Adrenal gland (tissue), 12 donors: ENCODE results near the gene EFS. TPM values are rescaled to one million over a fixed set of nuclear protein-coding genes. Genes with fewer than 3 reads are reported as not detected.

Experiments used
- DNase-seq, 7 donors: peaks; one replicate each; pipeline ENCODE4 v3.0.0-alpha.2; 2019 to 2020
- H3K27ac ChIP-seq, 5 donors: fragments of 200-600 bp; sonication (generic) in 4 of 5; 1 replicate in 3 of 5; 2 replicates in 2 of 5; pipeline versions ENCODE4 v1.5.1 to v1.8.0; 2016 to 2020; ENCODE audit warnings: mild to moderate bottlenecking in 1 of 5
- H3K27me3 ChIP-seq: fragments of 200-600 bp; 2 replicates; pipeline ENCODE4 v1.8.0; 2021
- H3K36me3 ChIP-seq, 2 donors: fragments of 200-600 bp; replicated peaks in 1 of 2; 1 replicate in 1 of 2; 2 replicates in 1 of 2; pipeline versions ENCODE4 v1.5.1 to v1.8.0; 2018 to 2022
- H3K4me1 ChIP-seq, 2 donors: fragments of 200-600 bp; replicated peaks in 1 of 2; 1 replicate in 1 of 2; 2 replicates in 1 of 2; pipeline versions ENCODE4 v1.5.1 to v1.8.0; 2018 to 2021
- H3K4me3 ChIP-seq, 4 donors: fragments of 200-600 bp; sonication (generic) in 3 of 4; one replicate each; pipeline ENCODE4 v1.5.1; 2016 to 2018
- H3K9me3 ChIP-seq, 3 donors: fragments of 200-600 bp; sonication (generic) in 1 of 3; replicated peaks in 1 of 3; 1 replicate in 2 of 3; 2 replicates in 1 of 3; pipeline versions ENCODE4 v1.5.1 to v1.8.0; 2016 to 2021
- CTCF ChIP-seq, 6 experiments: fragments of 450-650 bp in 4 of 6; fragments of 200-600 bp in 2 of 6; sonication (generic) in 1 of 6; IDR thresholded peaks; 1 replicate in 5 of 6; 2 replicates in 1 of 6; pipeline versions ENCODE4 v1.5.1 to v1.8.0; 2016 to 2021; ENCODE audit warnings: antibody characterized with exemption in 6 of 6, mild to moderate bottlenecking in 2 of 6, moderate library complexity in 1 of 6
- POLR2A ChIP-seq, 2 donors: fragments of 450-650 bp; IDR thresholded peaks; one replicate each; pipeline ENCODE4 v1.6.1; 2017; ENCODE audit warnings: antibody characterized with exemption in 2 of 2, mild to moderate bottlenecking in 2 of 2, moderate library complexity in 1 of 2
- WGBS, 4 donors: extraction: QIAGEN DNeasy Blood & Tissue Kit in 2 of 4; methylation state at CpG; one replicate each; pipeline versions ENCODE4 v1.1.5 to v1.1.7; 2013 to 2017; 5-methylcytosine and 5-hydroxymethylcytosine counted together
- intact Hi-C, 2 donors: fragments of 100-400 bp; cut with DNase I; formaldehyde crosslinking; loops; one replicate each; pipeline versions ENCODE4 v1.14.1 to v1.15.0; 2022 to 2023
- polyA plus RNA-seq, 3 donors: library from polyadenylated mRNA; stranded (reverse); fragments of 200-250 nt in 2 of 3; fragments of 350-450 nt in 1 of 3; fragmentation: Illumina TruSeq in 1 of 3; extraction: RNeasy Lipid Tissue Mini Kit (QIAGEN cat#74804) in 1 of 3; gene quantifications; one replicate each; pipeline ENCODE4 v1.2.3, GENCODE V29; 2013 to 2014
- total RNA-seq, 9 donors: library from RNA; depleted of rRNA in 4 of 9; stranded (reverse); fragments of >200 nt in 4 of 9; fragments of 120-200 nt in 1 of 9; fragmentation: NEBNext Ultra II Directional in 1 of 9; extraction: Animal tissue kit (Norgen Biotek cat#: 25700) in 1 of 9; gene quantifications; one replicate each; pipeline versions ENCODE4 v1.1.0 to v1.2.4, GENCODE V29; 2013 to 2023
- donor health status: healthy with polysubstance abuse.
- donor health status: Bipolar disorder and iron deficiency.
- donor health status: DM: yes; HTN: yes; CAD: no.
- donor health status: DM: no; HTN: no; CAD: no.
- donor health status: DM: no; HTN: no; CAD: no.
- donor health status: DM: yes; HTN: yes; CAD: no.

The EFS gene
- total and polyA plus RNA-seq, 12 donors, result 2.1 to 49.4 (median 4.1) TPM

- Histone ChIP-seq H3K9me3 (no peaks in the 10 kb centered on the region), H3K36me3 (no peaks in the 10 kb centered on the region), H3K27ac (no peak overlapping the region), H3K4me3 (no peak overlapping the region), H3K27me3 (no peaks in the 10 kb centered on the region), H3K4me1 (no peaks in the 10 kb centered on the region)
- whole genome bisulfite sequencing, 4 donors, result 86 to 92% (median 89%) methylated on average over 29 of the region's 29 CpGs
- intact Hi-C loops, result no loop called here
- TF ChIP-seq POLR2A (IDR thresholded peaks at IDR 0.05), result no peak
- TF ChIP-seq CTCF (IDR thresholded peaks at IDR 0.05), result no peak
- no peak for DNase-seq
Observed at GRCh38 chr14:23384364-23385080, 19.6 kb upstream of the EFS start.

- no peaks in the 10 kb centered on the region for H3K9me3 ChIP-seq
- TF ChIP-seq POLR2A (IDR thresholded peaks at IDR 0.05) (no peak), CTCF (IDR thresholded peaks at IDR 0.05) (no peak)
- H3K27me3 ChIP-seq, result no peaks in the 10 kb centered on the region
- no peak overlapping the region for H3K4me3 ChIP-seq
- WGBS, 4 donors, result 59 to 74% (median 67%) methylated on average over 10 of the region's 10 CpGs
- intact Hi-C loops, result no loop called here
- no peaks in the 10 kb centered on the region for H3K4me1 ChIP-seq
- no peak overlapping the region for H3K27ac ChIP-seq
- DNase-seq, result no peak
- H3K36me3 ChIP-seq, result no peaks in the 10 kb centered on the region
Observed at GRCh38 chr14:23382731-23383440, 17.9 kb upstream of the EFS start.

- H3K9me3 ChIP-seq, result no peaks in the 10 kb centered on the region
- H3K4me3 ChIP-seq, result no peak overlapping the region
- intact Hi-C loops, result no loop called here
- H3K4me1 ChIP-seq, result no peaks in the 10 kb centered on the region
- H3K27ac ChIP-seq, result no peak overlapping the region
- H3K27me3 ChIP-seq, result no peaks in the 10 kb centered on the region
- no peaks in the 10 kb centered on the region for H3K36me3 ChIP-seq
- TF ChIP-seq POLR2A (IDR thresholded peaks at IDR 0.05) (no peak), CTCF (IDR thresholded peaks at IDR 0.05) (no peak)
- DNase-seq, result no peak
- WGBS, 4 donors, result 80 to 94% (median 86%) methylated on average over 1 to 6 of the region's 6 CpGs
Observed at GRCh38 chr14:23382276-23382675, 17.3 kb upstream of the EFS start.

GRCh38 chr14:23381871-23382270 is 16.9 kb upstream of the EFS start:
- Histone ChIP-seq H3K27ac (no peak overlapping the region), H3K9me3 (no peaks in the 10 kb centered on the region), H3K36me3 (no peaks in the 10 kb centered on the region), H3K27me3 (no peaks in the 10 kb centered on the region), H3K4me1 (no peaks in the 10 kb centered on the region), H3K4me3 (no peak overlapping the region)
- DNase-seq, result no peak
- intact Hi-C loops, result no loop called here
- 48 to 58% (median 53%) methylated on average over 3 of the region's 3 CpGs for WGBS, 4 donors
- TF ChIP-seq POLR2A (IDR thresholded peaks at IDR 0.05), result no peak
- no peak for TF ChIP-seq CTCF (IDR thresholded peaks at IDR 0.05)
